Muscle of leg (tissue), 11 donors: ENCODE results near the gene SLC51A. TPM values are rescaled to one million over a fixed set of nuclear protein-coding genes. Genes with fewer than 3 reads are reported as not detected.

Source experiments
- DNase-seq: peaks from one replicate; pipeline ENCODE4 v3.0.0; 2013
- H3K27ac ChIP-seq: one replicate; pipeline ENCODE4 v1.5.1; 2013; ENCODE audit warnings: mild to moderate bottlenecking, low read length, control low read depth
- H3K27me3 ChIP-seq: one replicate; pipeline ENCODE4 v1.6.1; 2013; ENCODE audit warnings: low read length; ENCODE audit not compliant: control insufficient read depth, insufficient read depth
- H3K36me3 ChIP-seq: one replicate; pipeline ENCODE4 v1.6.1; 2013; ENCODE audit warnings: low read length; ENCODE audit not compliant: control insufficient read depth, insufficient read depth
- H3K4me1 ChIP-seq: one replicate; pipeline ENCODE4 v1.6.1; 2013; ENCODE audit warnings: low read length; ENCODE audit not compliant: control insufficient read depth, insufficient read depth
- H3K4me3 ChIP-seq: one replicate; pipeline ENCODE4 v1.5.1; 2013; ENCODE audit warnings: low read length, control low read depth
- H3K9me3 ChIP-seq: replicated peaks from 2 replicates; pipeline ENCODE4 v1.6.1; 2013; ENCODE audit warnings: low read depth, low read length; ENCODE audit not compliant: control insufficient read depth
- WGBS: methylation state at CpG from one replicate; pipeline ENCODE4 v1.1.5; 2013; ENCODE audit warnings: missing lambda C conversion rate; ENCODE audit not compliant: insufficient coverage; 5-methylcytosine and 5-hydroxymethylcytosine counted together
- polyA plus RNA-seq, 8 donors: library from polyadenylated mRNA; unstranded; fragments of 120-200 nt; gene quantifications; one replicate each; pipeline versions ENCODE4 v1.2.1 to v1.2.3, GENCODE V29; 2013; ENCODE audit warnings: inconsistent platforms in 1 of 8, low replicate concordance in 1 of 8; ENCODE audit not compliant: insufficient read length in 8 of 8, insufficient read depth in 1 of 8
- total RNA-seq: library from RNA; stranded (reverse); fragments of 120-200 nt; gene quantifications from one replicate; pipeline ENCODE4 v1.2.4, GENCODE V29; 2013

Gene SLC51A
- total and polyA plus RNA-seq, 9 donors: 0.44 to 9.0 (median 6.5) TPM

DNA sequence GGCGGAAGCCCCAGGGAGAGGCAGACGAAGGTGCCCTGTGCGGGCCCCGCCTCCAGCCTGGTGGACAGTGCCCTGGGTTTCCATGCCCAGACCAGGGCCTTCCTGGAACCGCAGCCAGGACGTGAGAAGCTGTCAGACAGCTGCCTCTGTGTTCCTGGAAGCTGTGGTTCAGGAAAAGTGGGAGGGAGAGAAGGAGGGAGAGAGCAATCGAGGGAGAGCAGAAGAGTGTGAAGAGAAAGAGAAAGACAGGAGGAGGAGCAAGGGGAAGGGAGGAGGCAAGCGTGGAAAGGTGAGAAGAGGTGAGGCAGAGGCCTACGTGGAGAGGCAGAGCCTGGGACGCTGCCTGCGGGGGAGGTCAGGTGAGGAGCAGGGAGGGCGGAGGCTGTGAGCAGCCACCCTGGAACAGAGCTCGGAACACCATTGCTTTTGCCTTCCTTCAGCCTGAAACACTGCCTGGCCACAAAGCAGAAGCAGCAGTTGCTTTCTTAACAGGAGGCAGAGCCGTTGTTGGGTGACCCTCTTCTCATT, 23.7 kb upstream of the SLC51A start:
- WGBS: 41% methylated on average over 12 of the region's 14 CpGs
- H3K4me1 ChIP-seq: peaks cover 39% of the 10 kb centered on the region
- no peaks in the 10 kb centered on the region for H3K36me3 ChIP-seq
- H3K9me3 ChIP-seq: no peaks in the 10 kb centered on the region
- H3K27me3 ChIP-seq: no peaks in the 10 kb centered on the region
- peak; percentile 62 for DNase-seq
- peak overlapping the region; percentile 65 for H3K27ac ChIP-seq
- no peak overlapping the region for H3K4me3 ChIP-seq

DNA sequence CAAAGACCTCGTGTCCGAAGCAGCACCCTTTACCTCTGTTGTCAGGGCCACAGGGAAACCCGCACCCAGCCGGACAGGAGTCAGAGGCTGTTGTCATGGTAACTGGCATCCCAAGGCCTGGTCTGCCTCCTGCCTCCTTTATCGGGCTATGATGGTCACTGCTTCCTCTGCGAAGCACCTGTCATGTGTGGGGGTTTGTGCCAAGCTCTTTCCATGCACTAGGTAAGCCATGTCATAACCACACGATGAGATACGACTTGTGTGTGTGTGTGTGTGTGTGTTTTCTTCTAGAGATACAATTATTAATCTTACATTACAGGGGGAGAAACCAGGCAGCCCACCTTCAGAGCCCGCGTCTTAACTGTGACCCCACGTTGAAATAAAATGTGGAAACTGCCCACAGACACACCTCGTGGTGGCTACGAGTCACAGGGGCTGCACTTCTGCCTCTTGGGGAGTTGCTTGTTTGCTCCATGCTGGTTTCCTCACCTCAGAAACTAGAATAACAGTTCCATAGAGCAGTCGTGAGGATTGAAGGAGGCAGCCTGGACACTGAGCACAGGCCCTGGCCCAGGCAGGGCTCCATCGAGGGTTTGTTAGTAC, 23.1 kb upstream of the SLC51A start:
- WGBS: 73% methylated on average over 8 of the region's 15 CpGs
- Histone ChIP-seq H3K4me1 (peaks cover 39% of the 10 kb centered on the region), H3K9me3 (no peaks in the 10 kb centered on the region), H3K36me3 (no peaks in the 10 kb centered on the region), H3K27ac (peak overlapping the region; percentile 65), H3K4me3 (no peak overlapping the region), H3K27me3 (no peaks in the 10 kb centered on the region)
- no peak for DNase-seq

DNA sequence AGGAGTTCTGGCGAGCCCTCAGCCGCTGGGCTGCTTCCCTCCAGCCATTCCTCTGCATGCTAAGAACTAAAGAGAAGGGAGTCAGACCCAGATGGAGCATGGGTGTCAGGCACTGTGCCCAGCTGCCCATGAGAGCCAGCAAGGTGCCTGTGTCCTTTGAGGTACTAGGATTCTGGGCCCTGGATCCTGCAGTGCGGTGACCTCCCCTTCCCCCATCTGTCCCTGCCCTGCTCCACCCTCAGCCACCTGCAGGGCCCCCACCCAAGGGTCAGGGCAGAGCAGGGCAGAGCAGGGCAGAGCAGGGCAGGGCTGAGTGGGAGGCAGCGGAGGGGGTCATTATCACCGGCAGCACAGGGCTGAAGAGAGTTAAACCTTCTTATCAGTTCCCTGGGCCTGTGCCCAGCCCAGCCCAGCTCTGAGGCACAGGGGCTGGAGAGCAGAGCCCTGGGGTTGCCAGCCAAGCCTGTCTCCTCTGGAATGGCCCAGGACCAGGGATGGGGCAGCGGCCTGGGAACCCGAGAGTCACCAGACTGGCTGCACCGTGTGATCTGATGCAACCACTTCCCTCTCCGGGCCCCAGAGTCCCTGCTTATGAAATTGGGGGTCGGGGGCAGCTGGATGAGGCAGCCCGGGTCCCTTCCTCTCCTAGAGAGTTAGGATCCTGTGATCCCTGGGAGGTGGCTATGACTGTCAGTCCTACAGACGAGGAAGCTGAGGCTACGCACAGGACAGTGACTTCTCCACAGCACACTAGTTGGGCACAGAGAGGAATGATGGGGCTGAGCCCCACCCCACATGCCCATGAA, 22.4 kb upstream of the SLC51A start:
- Histone ChIP-seq H3K36me3 (no peaks in the 10 kb centered on the region), H3K4me1 (peaks cover 39% of the 10 kb centered on the region), H3K27ac (no peak overlapping the region), H3K9me3 (no peaks in the 10 kb centered on the region), H3K4me3 (no peak overlapping the region), H3K27me3 (no peaks in the 10 kb centered on the region)
- peak; percentile 40 for DNase-seq
- 62% methylated on average over 7 of the region's 13 CpGs for WGBS

GRCh38 chr3:196194542-196194915, 21.8 kb upstream of the SLC51A start:
- H3K4me1 ChIP-seq: peaks cover 36% of the 10 kb centered on the region
- no peak for DNase-seq
- H3K4me3 ChIP-seq: no peak overlapping the region
- no peaks in the 10 kb centered on the region for H3K9me3 ChIP-seq
- no peaks in the 10 kb centered on the region for H3K36me3 ChIP-seq
- H3K27me3 ChIP-seq: no peaks in the 10 kb centered on the region
- no peak overlapping the region for H3K27ac ChIP-seq
- no CpG with 5 or more reads among the region's 5 CpGs for WGBS

GRCh38 chr3:196195664-196196265, 20.6 kb upstream of the SLC51A start:
- H3K4me1 ChIP-seq: peaks cover 30% of the 10 kb centered on the region
- no peaks in the 10 kb centered on the region for H3K27me3 ChIP-seq
- WGBS: 86% methylated on average over 11 of the region's 14 CpGs
- H3K27ac ChIP-seq: no peak overlapping the region
- H3K4me3 ChIP-seq: no peak overlapping the region
- H3K36me3 ChIP-seq: no peaks in the 10 kb centered on the region
- DNase-seq: no peak
- no peaks in the 10 kb centered on the region for H3K9me3 ChIP-seq

GRCh38 chr3:196197524-196197923, 18.8 kb upstream of the SLC51A start:
- no peaks in the 10 kb centered on the region for H3K9me3 ChIP-seq
- peaks cover 19% of the 10 kb centered on the region for H3K4me1 ChIP-seq
- no peak for DNase-seq
- no peak overlapping the region for H3K4me3 ChIP-seq
- 85% methylated on average over 12 of the region's 17 CpGs for WGBS
- H3K27ac ChIP-seq: no peak overlapping the region
- no peaks in the 10 kb centered on the region for H3K36me3 ChIP-seq
- no peaks in the 10 kb centered on the region for H3K27me3 ChIP-seq

GRCh38 chr3:196198081-196198675, 18.2 kb upstream of the SLC51A start:
- Histone ChIP-seq H3K27me3 (no peaks in the 10 kb centered on the region), H3K4me3 (no peak overlapping the region), H3K9me3 (no peaks in the 10 kb centered on the region), H3K4me1 (peaks cover 14% of the 10 kb centered on the region), H3K27ac (no peak overlapping the region), H3K36me3 (no peaks in the 10 kb centered on the region)
- WGBS: 86% methylated on average over 11 of the region's 15 CpGs
- no peak for DNase-seq

- H3K27ac ChIP-seq: no peak overlapping the region
- 72% methylated on average over 10 of the region's 19 CpGs for WGBS
- H3K27me3 ChIP-seq: no peaks in the 10 kb centered on the region
- no peaks in the 10 kb centered on the region for H3K36me3 ChIP-seq
- H3K4me1 ChIP-seq: peaks cover 9% of the 10 kb centered on the region
- no peak for DNase-seq
- no peak overlapping the region for H3K4me3 ChIP-seq
- no peaks in the 10 kb centered on the region for H3K9me3 ChIP-seq
These were observed 17.3 kb upstream of the SLC51A start for GRCh38 chr3:196198771-196199753.

GRCh38 chr3:196202516-196202970, 13.8 kb upstream of the SLC51A start:
- WGBS: 28% methylated on average over 21 of the region's 21 CpGs
- Histone ChIP-seq H3K9me3 (no peaks in the 10 kb centered on the region), H3K4me1 (peaks cover 5% of the 10 kb centered on the region), H3K27me3 (peaks cover 10% of the 10 kb centered on the region), H3K4me3 (no peak overlapping the region), H3K36me3 (no peaks in the 10 kb centered on the region), H3K27ac (no peak overlapping the region)
- peak; percentile 80 for DNase-seq
